ENCODE measurements around the gene SCFD1.

- no peak for TF ChIP-seq CTCF (IDR thresholded peaks at IDR 0.05)
- TF ChIP-seq POLR2AphosphoS5 (IDR thresholded peaks at IDR 0.05), result no peak
- no peak for TF ChIP-seq POLR2A (IDR thresholded peaks at IDR 0.05)
- no peak for TF ChIP-seq EP300 (IDR thresholded peaks at IDR 0.05)
Measured at GRCh38 chr14:30657050-30657449, 34.9 kb downstream of the SCFD1 start.

All from upper lobe of left lung (tissue), 4 donors.